ENCODE measurements around the gene PCDH9. TPM values are rescaled to one million over a fixed set of nuclear protein-coding genes. Genes with fewer than 3 reads are reported as not detected.

Gene PCDH9
- polyA plus RNA-seq, 1 of the 3 experiments (the other 2 are of a cell fraction): 1.3 TPM

DNA sequence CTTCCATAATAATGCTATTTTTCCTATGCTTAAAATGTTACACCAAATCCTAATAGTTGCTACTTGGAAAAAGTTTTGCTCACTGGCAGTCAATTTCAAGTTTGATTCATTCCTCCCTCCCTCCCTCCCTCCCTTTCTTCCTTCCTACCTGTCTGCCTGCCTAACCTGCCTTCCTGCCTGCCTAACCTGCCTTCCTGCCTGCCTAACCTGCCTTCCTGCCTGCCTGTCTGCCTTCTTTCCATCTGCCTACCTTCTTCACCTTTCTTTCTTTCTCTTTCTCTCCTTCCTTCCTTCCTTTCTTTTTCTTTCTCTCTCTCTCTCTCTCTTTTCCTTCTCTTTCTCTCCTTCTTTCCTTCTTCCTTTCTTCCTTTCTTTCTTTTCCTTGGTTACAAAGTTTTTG, 418.7 kb downstream of the PCDH9 start:
- Histone ChIP-seq H3K9me2 (no peaks in the 10 kb centered on the region), H3K79me2 (ENCODE audit: insufficient read depth) (no peaks in the 10 kb centered on the region), H3K4me2 (no peak overlapping the region), H3K4me3 (ENCODE audit: low read depth in 2 of 2, low read length in 1 of 2) (no peak overlapping the region), H3K4me1 (ENCODE audit: control insufficient read depth in 1 of 2, insufficient read depth in 2 of 2, low read depth in 1 of 2, low read length in 1 of 2) (no peaks in the 10 kb centered on the region; a peak in 1 of 4 replicates), H3F3A (replicated peaks; ENCODE audit: insufficient read depth) (no peaks in the 10 kb centered on the region), H3K27ac (ENCODE audit: low read depth in 2 of 2, low read length in 1 of 2) (no peak overlapping the region), H3K27me3 (ENCODE audit: insufficient read depth) (no peaks in the 10 kb centered on the region), H4K20me1 (ENCODE audit: insufficient read depth) (no peaks in the 10 kb centered on the region), H2AFZ (ENCODE audit: low read depth) (no peak overlapping the region), H3K36me3 (replicated peaks in 1 of 2; ENCODE audit: control insufficient read depth in 1 of 2, insufficient read depth in 2 of 2, low read length in 1 of 2) (no peaks in the 10 kb centered on the region), H3K9me3 (no peaks in the 10 kb centered on the region), H3K9ac (no peak overlapping the region)
- ChIA-PET CTCF (no interaction called here), POLR2A (no interaction called here)
- DNase-seq: no peak
- TF ChIP-seq RCOR1 (IDR thresholded peaks at IDR 0.05; ENCODE audit: low read length) (no peak), EZH2phosphoT487 (IDR thresholded peaks at IDR 0.05; ENCODE audit: borderline replicate concordance, low read depth) (no peak), MAX (IDR thresholded peaks at IDR 0.05; ENCODE audit: low read depth) (no peak), ELF1 (IDR thresholded peaks at IDR 0.05) (no peak), MXI1 (IDR thresholded peaks at IDR 0.05; ENCODE audit: low read depth, low read length) (no peak), CHD2 (IDR thresholded peaks at IDR 0.05; ENCODE audit: low read length, partially characterized antibody) (no peak), MEF2A (IDR thresholded peaks at IDR 0.05; ENCODE audit: borderline replicate concordance, low read depth) (no peak), RAD21 (IDR thresholded peaks at IDR 0.05; ENCODE audit: low read length) (no peak), SIN3A (IDR thresholded peaks at IDR 0.05; ENCODE audit: borderline replicate concordance, low read depth, low read length) (no peak), FOXM1 (IDR thresholded peaks at IDR 0.05; ENCODE audit: low read depth) (no peak)
- TF ChIP-seq, protein P1, sequence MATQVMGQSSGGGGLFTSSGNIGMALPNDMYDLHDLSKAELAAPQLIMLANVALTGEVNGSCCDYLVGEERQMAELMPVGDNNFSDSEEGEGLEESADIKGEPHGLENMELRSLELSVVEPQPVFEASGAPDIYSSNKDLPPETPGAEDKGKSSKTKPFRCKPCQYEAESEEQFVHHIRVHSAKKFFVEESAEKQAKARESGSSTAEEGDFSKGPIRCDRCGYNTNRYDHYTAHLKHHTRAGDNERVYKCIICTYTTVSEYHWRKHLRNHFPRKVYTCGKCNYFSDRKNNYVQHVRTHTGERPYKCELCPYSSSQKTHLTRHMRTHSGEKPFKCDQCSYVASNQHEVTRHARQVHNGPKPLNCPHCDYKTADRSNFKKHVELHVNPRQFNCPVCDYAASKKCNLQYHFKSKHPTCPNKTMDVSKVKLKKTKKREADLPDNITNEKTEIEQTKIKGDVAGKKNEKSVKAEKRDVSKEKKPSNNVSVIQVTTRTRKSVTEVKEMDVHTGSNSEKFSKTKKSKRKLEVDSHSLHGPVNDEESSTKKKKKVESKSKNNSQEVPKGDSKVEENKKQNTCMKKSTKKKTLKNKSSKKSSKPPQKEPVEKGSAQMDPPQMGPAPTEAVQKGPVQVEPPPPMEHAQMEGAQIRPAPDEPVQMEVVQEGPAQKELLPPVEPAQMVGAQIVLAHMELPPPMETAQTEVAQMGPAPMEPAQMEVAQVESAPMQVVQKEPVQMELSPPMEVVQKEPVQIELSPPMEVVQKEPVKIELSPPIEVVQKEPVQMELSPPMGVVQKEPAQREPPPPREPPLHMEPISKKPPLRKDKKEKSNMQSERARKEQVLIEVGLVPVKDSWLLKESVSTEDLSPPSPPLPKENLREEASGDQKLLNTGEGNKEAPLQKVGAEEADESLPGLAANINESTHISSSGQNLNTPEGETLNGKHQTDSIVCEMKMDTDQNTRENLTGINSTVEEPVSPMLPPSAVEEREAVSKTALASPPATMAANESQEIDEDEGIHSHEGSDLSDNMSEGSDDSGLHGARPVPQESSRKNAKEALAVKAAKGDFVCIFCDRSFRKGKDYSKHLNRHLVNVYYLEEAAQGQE (IDR thresholded peaks at IDR 0.05; ENCODE audit: low read depth, low read length): no peak

- no peaks in the 10 kb centered on the region for H3K36me3 ChIP-seq (replicated peaks in 1 of 2; ENCODE audit: control insufficient read depth in 1 of 2, insufficient read depth in 2 of 2, low read length in 1 of 2)
- H3K4me3 ChIP-seq (ENCODE audit: low read depth in 2 of 2, low read length in 1 of 2): no peak overlapping the region
- H3K4me1 ChIP-seq (ENCODE audit: control insufficient read depth in 1 of 2, insufficient read depth in 2 of 2, low read depth in 1 of 2, low read length in 1 of 2): no peaks in the 10 kb centered on the region; a peak in 1 of 4 replicates
- no peaks in the 10 kb centered on the region for H3K27me3 ChIP-seq (ENCODE audit: insufficient read depth)
- no peak overlapping the region for H3K4me2 ChIP-seq
- no peak for DNase-seq
- H3F3A ChIP-seq (replicated peaks; ENCODE audit: insufficient read depth): no peaks in the 10 kb centered on the region
- H3K27ac ChIP-seq (ENCODE audit: low read depth in 2 of 2, low read length in 1 of 2): no peak overlapping the region
- H3K9me2 ChIP-seq: no peaks in the 10 kb centered on the region
- no peak overlapping the region for H3K9ac ChIP-seq
- no peaks in the 10 kb centered on the region for H4K20me1 ChIP-seq (ENCODE audit: insufficient read depth)
- no peaks in the 10 kb centered on the region for H3K9me3 ChIP-seq
- H3K79me2 ChIP-seq (ENCODE audit: insufficient read depth): no peaks in the 10 kb centered on the region
- WGBS (ENCODE audit: low lambda C conversion rate): 91% methylated on average over 1 of the region's 1 CpG
- ChIA-PET CTCF (no interaction called here), POLR2A (no interaction called here)
- H2AFZ ChIP-seq (ENCODE audit: low read depth): no peak overlapping the region
- TF ChIP-seq RAD21 (IDR thresholded peaks at IDR 0.05; ENCODE audit: low read length) (no peak), GABPA (IDR thresholded peaks at IDR 0.05; ENCODE audit: low read depth) (no peak), SIN3A (IDR thresholded peaks at IDR 0.05; ENCODE audit: borderline replicate concordance, low read depth, low read length) (no peak), IRF3 (IDR thresholded peaks at IDR 0.05; ENCODE audit: low read depth, low read length) (no peak), RXRA (IDR thresholded peaks at IDR 0.05; ENCODE audit: borderline replicate concordance, low read depth) (no peak), ELF1 (IDR thresholded peaks at IDR 0.05) (no peak), POLR2AphosphoS5 (IDR thresholded peaks at IDR 0.05; ENCODE audit: low read depth, low read length) (no peak), FOXM1 (IDR thresholded peaks at IDR 0.05; ENCODE audit: low read depth) (no peak)
Measured at GRCh38 chr13:66809485-66809884, 420.7 kb downstream of the PCDH9 start.

All from SK-N-SH (cell line).